SU-DHL-6 (cell line): ENCODE results near the gene UTP20.
"Not testable (repeated sequence)": the region's sequence is repeated elsewhere in the genome, so short reads cannot be mapped to it uniquely, and the experiment has no call there.

Source experiments
- H2AFZ ChIP-seq: fragments of 200-600 bp; sonication (generic); 2 replicates; pipeline ENCODE4 v1.6.1; 2014; ENCODE audit warnings: low read depth, mild to moderate bottlenecking, moderate library complexity, mixed read lengths, antibody characterized with exemption, low read length; ENCODE audit not compliant: severe bottlenecking
- H3F3A ChIP-seq: fragments of 200-600 bp; shearing (Covaris generic); 2 replicates; pipeline ENCODE4 v1.6.0; 2016; ENCODE audit warnings: antibody characterized with exemption, mild to moderate bottlenecking; ENCODE audit not compliant: insufficient read depth
- H3K27ac ChIP-seq: fragments of 200-600 bp; sonication (generic); 2 replicates; pipeline ENCODE4 v1.5.1; 2016; ENCODE audit warnings: low read depth, mild to moderate bottlenecking, low read length, moderate library complexity, mixed read lengths
- H3K27me3 ChIP-seq: fragments of 200-600 bp; sonication (generic), shearing (Covaris generic); 2 replicates; pipeline ENCODE4 v1.6.0; 2014; ENCODE audit warnings: mild to moderate bottlenecking, low read length
- H3K36me3 ChIP-seq: fragments of 200-600 bp; sonication (generic); 2 replicates; pipeline ENCODE4 v1.6.1; 2014; ENCODE audit warnings: mild to moderate bottlenecking, low read length, mixed read lengths
- H3K4me2 ChIP-seq: fragments of 300-600, 200-600 bp; shearing (Covaris generic), sonication (generic); 2 replicates; pipeline ENCODE4 v1.6.0; 2014; ENCODE audit warnings: low read length, low read depth, mild to moderate bottlenecking; ENCODE audit not compliant: poor library complexity, severe bottlenecking
- H3K4me3 ChIP-seq: fragments of 200-600 bp; sonication (generic); 2 replicates; pipeline ENCODE4 v1.5.1; 2014; ENCODE audit warnings: antibody characterized with exemption, low read length, mild to moderate bottlenecking, mixed read lengths; ENCODE audit not compliant: insufficient read depth, poor library complexity, severe bottlenecking
- H3K79me2 ChIP-seq: fragments of 200-600 bp; sonication (generic); 2 replicates; pipeline ENCODE4 v1.6.1; 2014; ENCODE audit warnings: mild to moderate bottlenecking, low read length, moderate library complexity; ENCODE audit not compliant: insufficient read depth
- H3K9ac ChIP-seq: fragments of 200-600 bp; sonication (generic); 2 replicates; pipeline ENCODE4 v1.7.0; 2014; ENCODE audit warnings: mild to moderate bottlenecking, low read length
- H3K9me2 ChIP-seq: fragments of 200-600 bp; sonication (generic); replicated peaks from 2 replicates; pipeline ENCODE4 v1.6.1; 2014; ENCODE audit warnings: low read length; ENCODE audit not compliant: insufficient read depth
- H3K9me3 ChIP-seq: fragments of 200-600 bp; sonication (generic); 2 replicates; pipeline ENCODE4 v1.6.1; 2014; ENCODE audit warnings: low read length, mixed read lengths; ENCODE audit not compliant: insufficient read depth
- H4K20me1 ChIP-seq: fragments of 200-600 bp; sonication (generic); 2 replicates; pipeline ENCODE4 v1.6.1; 2014; ENCODE audit warnings: low read depth, mild to moderate bottlenecking, antibody characterized with exemption, low read length, moderate library complexity, mixed read lengths
- EZH2phosphoT487 ChIP-seq: fragments of 200-600 bp; sonication (generic), shearing (Covaris generic); conservative IDR thresholded peaks from 2 replicates; pipeline ENCODE4 v1.6.1; 2018; ENCODE audit warnings: mild to moderate bottlenecking, antibody characterized with exemption, low read length, moderate library complexity, mixed read lengths
- TF ChIP-seq, protein P1 (sequence below): fragments of 200-600 bp; sonication (generic); IDR thresholded peaks from one replicate; pipeline ENCODE4 v1.5.1; 2017; ENCODE audit warnings: antibody characterized with exemption, mild to moderate bottlenecking, low read length, moderate library complexity; ENCODE audit not compliant: insufficient read depth, poor library complexity, severe bottlenecking

Gene UTP20

DNA sequence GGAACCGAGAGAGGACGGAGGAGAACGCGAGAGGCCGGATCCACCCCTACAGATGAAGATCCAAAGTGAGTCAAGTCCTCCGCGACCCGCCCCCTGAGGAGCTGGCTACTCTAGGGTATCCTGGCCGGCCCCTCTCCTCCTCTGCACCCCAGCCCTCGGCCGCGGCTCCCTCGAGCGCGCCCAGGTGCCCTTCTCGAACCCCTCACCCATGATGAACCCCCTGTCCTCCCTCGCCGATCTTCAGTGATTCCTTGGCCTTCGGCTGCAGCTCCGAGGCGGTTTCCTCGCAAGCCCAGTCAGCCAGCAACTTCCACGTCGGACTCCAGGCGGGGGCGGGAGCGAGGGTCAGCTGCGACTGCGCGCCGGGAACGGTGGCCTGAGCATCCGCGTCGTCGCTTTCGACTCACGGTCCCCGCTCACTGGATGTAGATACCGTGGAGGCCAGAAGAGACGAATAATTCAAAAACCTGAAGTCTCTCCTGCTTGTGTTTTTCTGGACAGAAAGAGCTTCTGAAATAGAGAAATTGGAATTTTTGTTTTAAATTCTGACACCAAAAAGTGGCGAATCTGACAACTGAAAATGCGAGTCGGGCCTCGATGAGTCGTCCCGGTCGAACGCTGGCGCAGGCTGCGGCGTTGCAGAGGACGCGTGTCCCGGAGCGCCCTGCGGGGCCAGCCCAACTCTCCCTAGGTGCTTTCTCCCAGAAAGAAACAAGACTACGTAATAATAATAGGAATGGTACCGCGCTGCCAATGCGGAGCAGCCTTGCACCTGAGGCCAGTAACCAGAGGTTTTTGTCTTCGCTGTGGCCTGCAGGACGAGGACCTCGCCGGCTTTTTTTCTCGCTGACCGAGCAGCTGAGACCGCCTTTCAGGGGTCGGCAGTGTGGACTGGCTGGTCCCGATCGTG, 127.8 kb downstream of the UTP20 start, which contains the start of gene ARL1:
ARL1 (minus strand) TSS at position 337 of the 910 bp plus-strand sequence; CDS start at position 210, 127 bp downstream.
- no peaks in the 10 kb centered on the region for H3K9me3 ChIP-seq
- no peaks in the 10 kb centered on the region for H4K20me1 ChIP-seq
- no peak for TF ChIP-seq EZH2phosphoT487
- TF ChIP-seq, protein P1, sequence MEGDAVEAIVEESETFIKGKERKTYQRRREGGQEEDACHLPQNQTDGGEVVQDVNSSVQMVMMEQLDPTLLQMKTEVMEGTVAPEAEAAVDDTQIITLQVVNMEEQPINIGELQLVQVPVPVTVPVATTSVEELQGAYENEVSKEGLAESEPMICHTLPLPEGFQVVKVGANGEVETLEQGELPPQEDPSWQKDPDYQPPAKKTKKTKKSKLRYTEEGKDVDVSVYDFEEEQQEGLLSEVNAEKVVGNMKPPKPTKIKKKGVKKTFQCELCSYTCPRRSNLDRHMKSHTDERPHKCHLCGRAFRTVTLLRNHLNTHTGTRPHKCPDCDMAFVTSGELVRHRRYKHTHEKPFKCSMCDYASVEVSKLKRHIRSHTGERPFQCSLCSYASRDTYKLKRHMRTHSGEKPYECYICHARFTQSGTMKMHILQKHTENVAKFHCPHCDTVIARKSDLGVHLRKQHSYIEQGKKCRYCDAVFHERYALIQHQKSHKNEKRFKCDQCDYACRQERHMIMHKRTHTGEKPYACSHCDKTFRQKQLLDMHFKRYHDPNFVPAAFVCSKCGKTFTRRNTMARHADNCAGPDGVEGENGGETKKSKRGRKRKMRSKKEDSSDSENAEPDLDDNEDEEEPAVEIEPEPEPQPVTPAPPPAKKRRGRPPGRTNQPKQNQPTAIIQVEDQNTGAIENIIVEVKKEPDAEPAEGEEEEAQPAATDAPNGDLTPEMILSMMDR, result no peak

DNA sequence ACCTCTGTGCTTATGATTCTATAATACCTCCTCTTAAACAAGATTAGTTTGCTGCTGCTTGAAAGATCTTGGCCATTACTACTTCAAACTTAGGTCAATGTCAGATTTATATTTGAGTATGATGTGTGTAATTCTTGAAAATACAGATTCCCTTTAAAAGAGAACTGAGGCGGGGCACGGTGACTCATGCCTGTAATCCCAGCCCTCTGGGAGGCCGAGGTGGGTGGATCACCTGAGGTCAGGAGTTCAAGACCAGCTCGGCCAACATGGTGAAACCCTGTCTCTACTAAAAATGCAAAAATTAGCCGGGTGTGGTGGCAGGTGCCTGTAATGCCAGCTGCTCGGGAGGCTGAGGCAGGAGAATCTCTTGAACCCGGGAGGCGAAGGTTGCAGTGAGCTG, 130.3 kb downstream of the UTP20 start:
- not testable (repeated sequence) for H3K36me3 ChIP-seq, H3F3A ChIP-seq, H4K20me1 ChIP-seq, H3K4me2 ChIP-seq, H3K9me2 ChIP-seq, H3K9ac ChIP-seq, H2AFZ ChIP-seq, H3K9me3 ChIP-seq, H3K27ac ChIP-seq, H3K27me3 ChIP-seq, H3K4me3 ChIP-seq
- H3K79me2 ChIP-seq, result peaks cover 24% of the 10 kb centered on the region

More for the DNA sequence above, 127.8 kb downstream of the UTP20 start, which contains the start of gene ARL1:
- Histone ChIP-seq H3K4me3 (peak within 1 kb of the TSS; percentile 99), H3K9me2 (no peaks in the 10 kb centered on the region), H3K4me2 (peak within 1 kb of the TSS; percentile 94), H2AFZ (peak within 1 kb of the TSS; percentile 90), H3K9ac (peak within 1 kb of the TSS; percentile 84), H3K27me3 (no peaks in the 10 kb centered on the region), H3K36me3 (no peaks in the 10 kb centered on the region), H3K27ac (peak within 1 kb of the TSS; percentile 22), H3F3A (no peaks in the 10 kb centered on the region; the same call in 1 of the 2 replicates), H3K79me2 (peaks cover 36% of the 10 kb centered on the region)

DNA sequence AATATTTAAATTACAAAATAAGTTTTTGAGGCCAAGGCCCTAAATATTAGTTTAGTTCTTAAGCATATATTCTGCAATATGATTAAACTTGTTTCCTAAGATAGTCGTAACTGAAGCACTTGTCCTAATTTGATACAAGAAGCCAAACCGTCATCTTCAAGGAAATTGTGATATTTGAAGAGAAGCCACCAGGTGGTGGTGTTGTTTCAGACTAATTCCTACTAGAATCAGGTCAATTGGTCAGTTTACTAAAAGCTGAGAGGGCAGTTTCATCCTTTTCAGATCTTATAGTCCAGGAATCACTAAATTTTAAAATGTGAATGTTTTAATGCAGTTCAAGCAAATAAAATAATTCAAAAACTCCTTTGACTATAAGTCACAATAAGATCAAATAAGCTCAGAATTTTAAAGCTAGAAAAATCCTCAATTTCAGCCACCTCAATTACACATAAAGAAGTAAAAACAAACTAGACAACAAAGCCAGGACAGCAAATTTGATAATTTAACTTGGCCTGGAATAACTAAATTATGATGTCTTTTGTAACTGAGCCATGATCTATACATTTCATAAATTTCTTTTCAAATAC, 134.7 kb downstream of the UTP20 start:
- no peak overlapping the region for H3K27ac ChIP-seq
- TF ChIP-seq, protein P1, result peak; percentile 67
- no peak for TF ChIP-seq EZH2phosphoT487
- no peaks in the 10 kb centered on the region for H3F3A ChIP-seq
- H3K9me2 ChIP-seq, result no peaks in the 10 kb centered on the region
- H3K4me2 ChIP-seq, result no peak overlapping the region
- no peaks in the 10 kb centered on the region for H3K79me2 ChIP-seq
- H3K9me3 ChIP-seq, result no peaks in the 10 kb centered on the region
- no peaks in the 10 kb centered on the region for H4K20me1 ChIP-seq
- H2AFZ ChIP-seq, result no peak overlapping the region
- no peak overlapping the region for H3K4me3 ChIP-seq
- H3K27me3 ChIP-seq, result no peaks in the 10 kb centered on the region
- no peak overlapping the region for H3K9ac ChIP-seq
- no peaks in the 10 kb centered on the region for H3K36me3 ChIP-seq

DNA sequence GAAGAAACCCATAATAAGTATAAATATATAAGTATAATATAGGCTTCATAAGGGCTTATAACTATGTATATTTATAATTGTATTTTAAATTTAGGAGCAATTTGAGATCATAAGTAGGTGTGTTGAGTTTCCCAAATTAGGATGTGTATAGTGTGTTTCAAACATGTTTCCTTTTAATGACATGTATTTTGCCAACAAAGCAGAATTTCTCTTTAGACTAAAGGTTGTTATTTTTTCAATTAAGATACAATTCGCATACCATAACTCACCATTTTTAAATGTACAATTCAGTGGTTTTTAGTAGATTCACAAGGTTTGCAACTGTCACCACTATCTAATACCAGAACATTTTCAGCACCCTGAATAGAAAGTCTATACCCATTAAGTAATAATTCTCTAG, 135.3 kb downstream of the UTP20 start:
- Histone ChIP-seq H3K4me3 (no peak overlapping the region), H3K9me2 (no peaks in the 10 kb centered on the region), H3K36me3 (no peaks in the 10 kb centered on the region), H3K79me2 (no peaks in the 10 kb centered on the region), H2AFZ (no peak overlapping the region), H3K9me3 (no peaks in the 10 kb centered on the region), H4K20me1 (no peaks in the 10 kb centered on the region), H3K4me2 (no peak overlapping the region), H3K9ac (no peak overlapping the region), H3F3A (no peaks in the 10 kb centered on the region), H3K27me3 (no peaks in the 10 kb centered on the region), H3K27ac (no peak overlapping the region)
- TF ChIP-seq EZH2phosphoT487, result no peak
- TF ChIP-seq, protein P1, result no peak

DNA sequence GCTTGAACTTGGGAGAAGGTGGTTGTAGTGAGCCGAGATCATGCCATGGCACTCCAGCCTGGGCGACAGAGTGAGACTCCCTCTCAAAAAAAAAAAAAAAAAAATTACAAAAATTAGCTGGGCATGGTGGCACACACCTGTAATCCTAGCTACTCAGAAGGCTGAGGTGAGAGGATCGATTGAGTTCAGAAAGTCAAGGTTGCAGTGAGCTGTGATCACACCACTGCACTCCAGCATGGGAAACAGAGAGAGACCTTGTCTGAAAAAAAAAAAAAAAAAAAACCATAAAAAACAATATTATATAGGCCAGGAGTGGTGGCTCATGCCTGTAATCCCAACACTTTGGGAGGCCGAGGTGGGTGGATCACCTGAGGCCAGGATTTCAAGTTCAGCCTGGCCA, 142.2 kb downstream of the UTP20 start:
- H3K9ac ChIP-seq, H3K36me3 ChIP-seq, H2AFZ ChIP-seq, H3K27ac ChIP-seq, H3F3A ChIP-seq, H3K4me3 ChIP-seq, H3K9me3 ChIP-seq, H3K9me2 ChIP-seq, H3K79me2 ChIP-seq, H3K4me2 ChIP-seq, H3K27me3 ChIP-seq, H4K20me1 ChIP-seq: not testable (repeated sequence)
